ENCODE results near the gene SLC15A3. TPM values are rescaled to one million over a fixed set of nuclear protein-coding genes. Genes with fewer than 3 reads are reported as not detected.
A peak's percentile ranks its signal among the peaks of the same experiment; 100 is the strongest.

SLC15A3 gene
- total RNA-seq, 1 experiment from 2014 or later: 6.8 TPM

- DNase-seq: no peak
- Mint-ChIP-seq H3K36me3 (ENCODE audit: insufficient read depth, unreplicated experiment) (peaks cover 19% of the 10 kb centered on the region), H3K27me3 (ENCODE audit: unreplicated experiment) (no peaks in the 10 kb centered on the region)
Measured at GRCh38 chr11:60923800-60924109, 28.2 kb downstream of the SLC15A3 start.

DNA sequence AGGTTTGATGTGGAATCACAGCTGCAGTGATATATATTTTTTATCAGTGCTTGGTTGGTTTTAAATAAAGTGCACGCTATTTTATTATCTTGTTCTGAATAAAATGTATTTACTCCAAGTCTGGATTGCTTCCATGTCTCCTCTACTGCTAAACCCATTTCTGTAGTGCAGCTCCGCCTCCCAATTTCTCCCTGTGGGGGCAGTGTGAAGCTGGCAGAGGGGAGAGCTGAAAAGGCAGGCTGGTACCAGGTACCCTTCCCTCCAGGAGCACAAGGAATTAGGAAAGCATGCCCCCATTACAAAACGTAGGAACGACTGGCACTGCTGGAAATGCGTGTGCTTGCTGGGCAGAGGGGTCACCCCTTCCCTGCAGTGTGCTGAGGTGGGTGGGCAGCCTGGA, 28.6 kb downstream of the SLC15A3 start:
- TF ChIP-seq, protein P1, sequence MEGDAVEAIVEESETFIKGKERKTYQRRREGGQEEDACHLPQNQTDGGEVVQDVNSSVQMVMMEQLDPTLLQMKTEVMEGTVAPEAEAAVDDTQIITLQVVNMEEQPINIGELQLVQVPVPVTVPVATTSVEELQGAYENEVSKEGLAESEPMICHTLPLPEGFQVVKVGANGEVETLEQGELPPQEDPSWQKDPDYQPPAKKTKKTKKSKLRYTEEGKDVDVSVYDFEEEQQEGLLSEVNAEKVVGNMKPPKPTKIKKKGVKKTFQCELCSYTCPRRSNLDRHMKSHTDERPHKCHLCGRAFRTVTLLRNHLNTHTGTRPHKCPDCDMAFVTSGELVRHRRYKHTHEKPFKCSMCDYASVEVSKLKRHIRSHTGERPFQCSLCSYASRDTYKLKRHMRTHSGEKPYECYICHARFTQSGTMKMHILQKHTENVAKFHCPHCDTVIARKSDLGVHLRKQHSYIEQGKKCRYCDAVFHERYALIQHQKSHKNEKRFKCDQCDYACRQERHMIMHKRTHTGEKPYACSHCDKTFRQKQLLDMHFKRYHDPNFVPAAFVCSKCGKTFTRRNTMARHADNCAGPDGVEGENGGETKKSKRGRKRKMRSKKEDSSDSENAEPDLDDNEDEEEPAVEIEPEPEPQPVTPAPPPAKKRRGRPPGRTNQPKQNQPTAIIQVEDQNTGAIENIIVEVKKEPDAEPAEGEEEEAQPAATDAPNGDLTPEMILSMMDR (IDR thresholded peaks at IDR 0.05; ENCODE audit: unreplicated experiment): no peak
- BruUV-seq (replicated peaks): no TSS peak
- Mint-ChIP-seq H3K36me3 (ENCODE audit: insufficient read depth, unreplicated experiment) (peaks cover 19% of the 10 kb centered on the region), H3K27ac (ENCODE audit: unreplicated experiment) (no peak overlapping the region), H3K27me3 (ENCODE audit: unreplicated experiment) (no peaks in the 10 kb centered on the region), H3K4me1 (ENCODE audit: low read depth, unreplicated experiment) (peaks cover 15% of the 10 kb centered on the region), H3K4me3 (ENCODE audit: low read depth, unreplicated experiment) (no peak overlapping the region), H3K9me3 (ENCODE audit: low read depth, unreplicated experiment) (no peaks in the 10 kb centered on the region)
- CTCF ChIA-PET: interaction anchor here (0.9 to 1.3 kb wide), 2 partner anchors 8 to 210 kb away, joined by 3 to 7 read pairs; no protein-coding TSS in a partner anchor
- no peak for DNase-seq
- intact Hi-C loops (cut with micrococcal nuclease; ENCODE audit: unreplicated experiment): no loop called here

More at GRCh38 chr11:60923800-60924109, 28.2 kb downstream of the SLC15A3 start:
- Mint-ChIP-seq H3K4me3 (ENCODE audit: low read depth, unreplicated experiment) (peak overlapping the region; percentile 82), H3K9me3 (ENCODE audit: low read depth, unreplicated experiment) (no peaks in the 10 kb centered on the region), H3K4me1 (ENCODE audit: low read depth, unreplicated experiment) (peaks cover 15% of the 10 kb centered on the region), H3K27ac (ENCODE audit: unreplicated experiment) (no peak overlapping the region)
- TF ChIP-seq, protein P1 (IDR thresholded peaks at IDR 0.05; ENCODE audit: unreplicated experiment): no peak
- CTCF ChIA-PET: interaction anchor here (0.9 to 1.3 kb wide), 2 partner anchors 8 to 209 kb away, joined by 3 to 7 read pairs; no protein-coding TSS in a partner anchor
- no TSS peak for BruUV-seq (replicated peaks)
- intact Hi-C loops (cut with micrococcal nuclease; ENCODE audit: unreplicated experiment): no loop called here

- BruUV-seq (replicated peaks): no TSS peak
- no peak for DNase-seq
- no peaks in the 10 kb centered on the region for H3K9me3 Mint-ChIP-seq (ENCODE audit: low read depth, unreplicated experiment)
- H3K27ac Mint-ChIP-seq (ENCODE audit: unreplicated experiment): no peak overlapping the region
- peaks cover 15% of the 10 kb centered on the region for H3K4me1 Mint-ChIP-seq (ENCODE audit: low read depth, unreplicated experiment)
- no peak overlapping the region for H3K4me3 Mint-ChIP-seq (ENCODE audit: low read depth, unreplicated experiment)
- intact Hi-C loops (cut with micrococcal nuclease; ENCODE audit: unreplicated experiment): no loop called here
- CTCF ChIA-PET: no interaction called here
- TF ChIP-seq, protein P1 (IDR thresholded peaks at IDR 0.05; ENCODE audit: unreplicated experiment): no peak
- no peaks in the 10 kb centered on the region for H3K27me3 Mint-ChIP-seq (ENCODE audit: unreplicated experiment)
- H3K36me3 Mint-ChIP-seq (ENCODE audit: insufficient read depth, unreplicated experiment): peaks cover 19% of the 10 kb centered on the region
Measured at GRCh38 chr11:60922906-60923305, 29.1 kb downstream of the SLC15A3 start.

GRCh38 chr11:60921777-60922335, 30.1 kb downstream of the SLC15A3 start:
- Mint-ChIP-seq H3K4me1 (ENCODE audit: low read depth, unreplicated experiment) (peaks cover 22% of the 10 kb centered on the region), H3K4me3 (ENCODE audit: low read depth, unreplicated experiment) (no peak overlapping the region), H3K27ac (ENCODE audit: unreplicated experiment) (no peak overlapping the region), H3K27me3 (ENCODE audit: unreplicated experiment) (no peaks in the 10 kb centered on the region), H3K36me3 (ENCODE audit: insufficient read depth, unreplicated experiment) (peaks cover 19% of the 10 kb centered on the region), H3K9me3 (ENCODE audit: low read depth, unreplicated experiment) (no peaks in the 10 kb centered on the region)
- CTCF ChIA-PET: interaction anchor here (0.6 kb wide), 1 partner anchor 825 kb away, joined by 5 read pairs; no protein-coding TSS in a partner anchor
- intact Hi-C loops (cut with micrococcal nuclease; ENCODE audit: unreplicated experiment): no loop called here
- no peak for DNase-seq
- no TSS peak for BruUV-seq (replicated peaks)
- TF ChIP-seq, protein P1 (IDR thresholded peaks at IDR 0.05; ENCODE audit: unreplicated experiment): no peak

Data from Calu3 (cell line).